H1 (cell line): ENCODE measurements around the gene SLC16A6. TPM values are rescaled to one million over a fixed set of nuclear protein-coding genes. Genes with fewer than 3 reads are reported as not detected.

Experiments
- CTCF ChIA-PET: fragments of 300-600 bp; sonication (Branson Sonifier 250); formaldehyde crosslinking; loops from one replicate; lab custom pipeline; 2021; ENCODE audit not compliant: partially characterized antibody; lab: Charles Lee
- POLR2A ChIA-PET: fragments of 300-600 bp; sonication (Branson Sonifier 250); formaldehyde crosslinking; loops from one replicate; lab custom pipeline; 2021; ENCODE audit warnings: inconsistent platforms; ENCODE audit not compliant: partially characterized antibody; lab: Charles Lee
- DNase-seq, 2 experiments: peaks; one replicate each; pipeline versions ENCODE4 v3.0.0 to v3.0.0-alpha.2; 2010 to 2022; ENCODE audit warnings: low spot score in 2 of 2, low read depth in 1 of 2, mixed read lengths in 1 of 2
- FAIRE-seq: peaks from 2 replicates; lab custom pipeline; 2011; peaks lifted over from hg19 to GRCh38; lab: Jason Lieb, UNC
- H2AFZ ChIP-seq: 2 replicates; pipeline ENCODE4 v1.8.1; 2012; ENCODE audit warnings: low read length, inconsistent platforms
- H2AK5ac ChIP-seq: 2 replicates; pipeline ENCODE4 v1.6.1; 2013; ENCODE audit warnings: low read depth, low read length
- H2BK120ac ChIP-seq: replicated peaks from 2 replicates; pipeline ENCODE3; 2013; ENCODE audit warnings: low read depth, low read length, inconsistent platforms
- H2BK12ac ChIP-seq: 2 replicates; pipeline ENCODE4 v1.6.1; 2013; ENCODE audit warnings: low read depth, low read length
- H2BK15ac ChIP-seq: 2 replicates; pipeline ENCODE4 v1.6.1; 2013; ENCODE audit warnings: low read length
- H2BK20ac ChIP-seq: 2 replicates; pipeline ENCODE4 v1.6.1; 2013; ENCODE audit warnings: low read length
- H2BK5ac ChIP-seq: 2 replicates; pipeline ENCODE4 v1.6.1; 2013; ENCODE audit warnings: low read depth, low read length
- H3K14ac ChIP-seq: 2 replicates; pipeline ENCODE4 v1.6.1; 2013; ENCODE audit warnings: inconsistent platforms; ENCODE audit not compliant: insufficient read length
- H3K18ac ChIP-seq: 2 replicates; pipeline ENCODE4 v1.6.1; 2013; ENCODE audit warnings: low read length; ENCODE audit errors: extremely low read depth
- H3K23ac ChIP-seq: 2 replicates; pipeline ENCODE4 v1.6.1; 2013; ENCODE audit warnings: inconsistent platforms; ENCODE audit not compliant: insufficient read length
- H3K23me2 ChIP-seq: 2 replicates; pipeline ENCODE4 v1.6.1; 2013; ENCODE audit warnings: low read depth, low read length
- H3K27ac ChIP-seq: 2 replicates; pipeline ENCODE4 v1.6.1; 2011; ENCODE audit warnings: low read depth, low read length, inconsistent platforms
- H3K27me3 ChIP-seq, 4 experiments: replicated peaks in 1 of 4; 1 replicate in 1 of 4; 2 replicates in 3 of 4; pipeline versions ENCODE4 v1.6.1 to v1.8.1; 2011 to 2013; ENCODE audit warnings: low read length in 3 of 4, mild to moderate bottlenecking in 3 of 4, inconsistent platforms in 2 of 4, mixed read lengths in 2 of 4, moderate library complexity in 1 of 4; ENCODE audit not compliant: control insufficient read depth in 3 of 4, insufficient read depth in 3 of 4; ENCODE audit errors: extremely low read depth in 1 of 4
- H3K36me3 ChIP-seq, 4 experiments: 2 replicates each; pipeline versions ENCODE4 v1.6.1 to v1.8.1; 2011 to 2013; ENCODE audit warnings: mild to moderate bottlenecking in 4 of 4, low read length in 3 of 4, moderate library complexity in 2 of 4, control low read depth in 1 of 4, inconsistent platforms in 1 of 4; ENCODE audit not compliant: insufficient read depth in 4 of 4, control insufficient read depth in 2 of 4
- H3K4ac ChIP-seq: replicated peaks from 2 replicates; pipeline ENCODE3; 2013; ENCODE audit warnings: low read length, low read depth, mixed read lengths, inconsistent platforms; ENCODE audit not compliant: insufficient read length
- H3K4me1 ChIP-seq, 4 experiments: replicated peaks in 1 of 4; 1 replicate in 1 of 4; 2 replicates in 3 of 4; pipeline versions ENCODE4 v1.6.1 to v1.8.1; 2011 to 2013; ENCODE audit warnings: low read length in 3 of 4, inconsistent platforms in 2 of 4, mixed read lengths in 1 of 4; ENCODE audit not compliant: insufficient read depth in 4 of 4, control insufficient read depth in 3 of 4
- H3K4me2 ChIP-seq, 2 experiments: 2 replicates each; pipeline versions ENCODE4 v1.6.1 to v1.8.1; 2011 to 2013; ENCODE audit warnings: low read depth in 2 of 2, low read length in 2 of 2, control low read depth in 1 of 2, inconsistent platforms in 1 of 2, mild to moderate bottlenecking in 1 of 2; ENCODE audit not compliant: insufficient read depth in 1 of 2
- H3K4me3 ChIP-seq, 4 experiments: fragments of 200-600, 300-600 bp in 1 of 4; sonication (generic), shearing (Covaris generic), sonication (Bioruptor Twin) in 1 of 4; 2 replicates each; pipeline versions ENCODE4 v1.5.1 to v1.8.1; 2011 to 2016; ENCODE audit warnings: low read length in 4 of 4, low read depth in 3 of 4, control low read depth in 2 of 4, inconsistent platforms in 2 of 4, mild to moderate bottlenecking in 2 of 4, mixed read lengths in 1 of 4, moderate library complexity in 1 of 4; ENCODE audit not compliant: insufficient read depth in 2 of 4; ENCODE audit errors: extremely low read depth in 1 of 4
- H3K56ac ChIP-seq: replicated peaks from 2 replicates; pipeline ENCODE3; 2013; ENCODE audit warnings: low read depth, mild to moderate bottlenecking, mixed read lengths, low read length, inconsistent platforms; ENCODE audit not compliant: insufficient read length
- H3K79me1 ChIP-seq: 2 replicates; pipeline ENCODE4 v1.6.1; 2013; ENCODE audit warnings: low read depth, low read length, control low read depth
- H3K79me2 ChIP-seq, 2 experiments: 2 replicates each; pipeline versions ENCODE4 v1.6.1 to v1.8.1; 2012 to 2013; ENCODE audit warnings: low read length in 2 of 2, mild to moderate bottlenecking in 2 of 2, inconsistent platforms in 1 of 2; ENCODE audit not compliant: insufficient read depth in 2 of 2, control insufficient read depth in 1 of 2
- H3K9ac ChIP-seq, 4 experiments: replicated peaks in 1 of 4; 1 replicate in 1 of 4; 2 replicates in 3 of 4; pipeline versions ENCODE4 v1.6.1 to v1.8.1; 2011 to 2013; ENCODE audit warnings: low read depth in 3 of 4, low read length in 3 of 4, control low read depth in 2 of 4, mild to moderate bottlenecking in 2 of 4, moderate library complexity in 2 of 4, inconsistent platforms in 1 of 4; ENCODE audit errors: extremely low read depth in 1 of 4
- H3K9me3 ChIP-seq, 2 experiments: 2 replicates each; pipeline versions ENCODE4 v1.6.1 to v1.8.1; 2012 to 2013; ENCODE audit warnings: mild to moderate bottlenecking in 2 of 2, moderate library complexity in 2 of 2, control low read depth in 1 of 2, inconsistent platforms in 1 of 2, low read depth in 1 of 2, low read length in 1 of 2, mixed read lengths in 1 of 2; ENCODE audit not compliant: insufficient read depth in 2 of 2
- H4K20me1 ChIP-seq, 2 experiments: replicated peaks in 1 of 2; 2 replicates each; pipeline versions ENCODE3 to v1.8.1; 2011 to 2013; ENCODE audit warnings: inconsistent platforms in 2 of 2, low read length in 2 of 2, mild to moderate bottlenecking in 1 of 2; ENCODE audit not compliant: insufficient read depth in 2 of 2, control insufficient read depth in 1 of 2
- H4K5ac ChIP-seq: 2 replicates; pipeline ENCODE4 v1.6.1; 2013; ENCODE audit warnings: low read length, low read depth, mixed read lengths, inconsistent platforms; ENCODE audit not compliant: insufficient read length
- H4K8ac ChIP-seq: 2 replicates; pipeline ENCODE4 v1.8.0; 2013; ENCODE audit warnings: mild to moderate bottlenecking, moderate library complexity, low read length, inconsistent platforms; ENCODE audit not compliant: insufficient read depth; ENCODE audit errors: extremely low read depth
- H4K91ac ChIP-seq: replicated peaks from 2 replicates; pipeline ENCODE3; 2013; ENCODE audit warnings: low read length, mixed read lengths, inconsistent platforms; ENCODE audit not compliant: insufficient read length
- BCL11A ChIP-seq, 2 experiments: IDR thresholded peaks; one replicate each; pipeline ENCODE4 v1.6.1; 2011; ENCODE audit warnings: low read depth in 2 of 2, low read length in 2 of 2, mild to moderate bottlenecking in 2 of 2
- CTBP2 ChIP-seq: IDR thresholded peaks from 2 replicates; pipeline ENCODE4 v1.7.0; 2011; ENCODE audit warnings: borderline replicate concordance, mild to moderate bottlenecking, moderate library complexity, mixed read lengths, low read length; ENCODE audit not compliant: insufficient read depth, insufficient read length
- HDAC2 ChIP-seq, 2 experiments: fragments of 300-600 bp in 1 of 2; sonication (generic) in 1 of 2; IDR thresholded peaks; 2 replicates each; pipeline ENCODE4 v1.6.1; 2011 to 2012; ENCODE audit warnings: low read depth in 2 of 2, low read length in 2 of 2, mild to moderate bottlenecking in 2 of 2, moderate library complexity in 2 of 2, borderline replicate concordance in 1 of 2, inconsistent platforms in 1 of 2
- PHF8 ChIP-seq: fragments of 200-600 bp; sonication (generic); conservative IDR thresholded peaks from 2 replicates; pipeline ENCODE4 v1.7.1; 2012; ENCODE audit warnings: low read depth, mild to moderate bottlenecking, inconsistent platforms, low read length, moderate library complexity
- POLR2AphosphoS5 ChIP-seq: IDR thresholded peaks from 2 replicates; pipeline ENCODE4 v1.6.1; 2011; ENCODE audit warnings: low read depth, low read length
- SIRT6 ChIP-seq: IDR thresholded peaks from one replicate; pipeline ENCODE4 v1.7.1; 2012; ENCODE audit warnings: low read length, inconsistent platforms
- SP2 ChIP-seq: IDR thresholded peaks from 2 replicates; pipeline ENCODE4 v1.6.1; 2012; ENCODE audit warnings: mild to moderate bottlenecking, low read length, inconsistent platforms
- WGBS, 2 experiments: shearing (Covaris generic) in 1 of 2; methylation state at CpG; one replicate each; pipeline versions ENCODE4 v1.1.6 to v1.1.7; 2013 to 2015; ENCODE audit warnings: low lambda C conversion rate in 2 of 2, mixed read lengths in 2 of 2, inconsistent platforms in 1 of 2, low coverage in 1 of 2, missing lambda C conversion rate in 1 of 2; ENCODE audit not compliant: insufficient replicate concordance in 2 of 2, insufficient coverage in 1 of 2, insufficient read length in 1 of 2; ENCODE audit errors: extremely low coverage in 1 of 2, missing lambda C conversion rate in 1 of 2; 5-methylcytosine and 5-hydroxymethylcytosine counted together
- polyA plus RNA-seq, 7 experiments: library from polyadenylated mRNA; depleted of rRNA in 3 of 7; stranded (reverse) in 5 of 7; unstranded in 2 of 7; fragments of >200 nt in 5 of 7; fragments of 200-250 nt in 2 of 7; gene quantifications; 1 replicate in 5 of 7; 2 replicates in 1 of 7; 4 replicates in 1 of 7; pipeline versions ENCODE4 v1.2.1 to v1.2.3, GENCODE V29; 2011 to 2013; ENCODE audit warnings: missing spikeins in 2 of 7, mixed read lengths in 2 of 7
- total RNA-seq: library from RNA; stranded (reverse); fragmentation: NEBNext Ultra II Directional; extraction: Animal tissue kit (Norgen Biotek cat#: 25700); gene quantifications from 2 replicates; pipeline ENCODE4 v1.2.1, GENCODE V29; 2021
- TF ChIP-seq, protein P1 (sequence below): IDR thresholded peaks from 2 replicates; pipeline ENCODE4 v1.6.1; 2011; ENCODE audit warnings: low read length, improper control_type of control experiment

Gene SLC16A6
- total and polyA plus RNA-seq, 2 of the 8 experiments (the other 6 are each of a cell fraction or from before 2014, with no cell fraction given) = 0.17 to 0.22 TPM

DNA sequence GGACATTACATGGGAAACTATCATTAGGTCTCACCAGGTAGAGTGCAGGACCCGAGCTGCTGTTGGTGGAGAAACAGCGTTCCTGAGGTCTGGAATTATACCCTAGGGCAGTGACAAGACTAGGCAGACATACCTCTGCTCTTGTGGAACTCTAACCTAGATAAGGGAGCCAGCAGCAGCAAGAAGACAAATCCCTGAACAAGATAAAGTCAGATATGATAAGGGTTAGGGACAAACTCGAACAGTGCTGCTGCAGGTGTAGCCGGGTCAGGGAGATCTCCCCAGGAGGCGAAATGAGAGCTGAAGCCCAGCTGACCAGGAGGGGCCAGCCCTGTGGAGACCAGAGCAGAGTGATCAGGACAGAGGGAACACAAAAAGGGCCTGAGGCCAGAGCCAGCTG is 35.0 kb upstream of the SLC16A6 start:
- no peak overlapping the region for H4K91ac ChIP-seq
- H3K23ac ChIP-seq = no peak overlapping the region
- no peak overlapping the region for H3K9ac ChIP-seq
- 93% methylated on average over 5 of the region's 5 CpGs; no CpG with 5 or more reads in 1 of the 2 experiments for WGBS, 2 experiments
- H3K4ac ChIP-seq = no peak overlapping the region
- H3K27ac ChIP-seq = no peak overlapping the region
- H2BK5ac ChIP-seq = no peak overlapping the region
- H2BK12ac ChIP-seq = no peak overlapping the region
- no peaks in the 10 kb centered on the region; the same call in 1 of the 2 replicates for H3K79me1 ChIP-seq
- H2BK20ac ChIP-seq = no peak overlapping the region
- H3K79me2 ChIP-seq = no peaks in the 10 kb centered on the region
- no peak overlapping the region for H3K4me2 ChIP-seq
- FAIRE-seq = no peak
- no peaks in the 10 kb centered on the region for H3K36me3 ChIP-seq
- peaks cover 0 to 4% (median 0%) of the 10 kb centered on the region in 4 experiments; a peak in 2 of 7 replicates for H3K4me1 ChIP-seq
- no peak overlapping the region for H3K4me3 ChIP-seq
- H4K20me1 ChIP-seq = no peaks in the 10 kb centered on the region
- no peak overlapping the region for H3K18ac ChIP-seq
- no peak overlapping the region for H2AFZ ChIP-seq
- CTCF ChIA-PET = interaction anchor here (0.9 to 6.6 kb wide), 4 partner anchors 63 to 107 kb away, joined by 3 to 42 read pairs (median 4); no protein-coding TSS in a partner anchor
- no peak overlapping the region for H2BK15ac ChIP-seq
- H3K14ac ChIP-seq = no peak overlapping the region
- DNase-seq = no peak
- POLR2A ChIA-PET = no interaction called here
- H4K8ac ChIP-seq = no peak overlapping the region
- peaks cover 0 to 4% of the 10 kb centered on the region in 2 experiments; a peak in 1 of 4 replicates for H3K9me3 ChIP-seq
- H2BK120ac ChIP-seq = no peak overlapping the region
- no peaks in the 10 kb centered on the region; a peak in 1 of 7 replicates for H3K27me3 ChIP-seq
- H2AK5ac ChIP-seq = no peak overlapping the region
- no peaks in the 10 kb centered on the region for H3K23me2 ChIP-seq
- no peak overlapping the region for H4K5ac ChIP-seq
- no peak overlapping the region for H3K56ac ChIP-seq
- TF ChIP-seq BCL11A (IDR thresholded peaks at IDR 0.05; ENCODE audit: low read depth in 2 of 2, low read length in 2 of 2) (no peak), PHF8 (no peak), CTBP2 (no peak), HDAC2 (IDR thresholded peaks at IDR 0.05; ENCODE audit: borderline replicate concordance in 1 of 2, low read depth in 2 of 2, low read length in 2 of 2) (no peak), POLR2AphosphoS5 (no peak), SP2 (no peak), SIRT6 (no peak)
- TF ChIP-seq, protein P1, sequence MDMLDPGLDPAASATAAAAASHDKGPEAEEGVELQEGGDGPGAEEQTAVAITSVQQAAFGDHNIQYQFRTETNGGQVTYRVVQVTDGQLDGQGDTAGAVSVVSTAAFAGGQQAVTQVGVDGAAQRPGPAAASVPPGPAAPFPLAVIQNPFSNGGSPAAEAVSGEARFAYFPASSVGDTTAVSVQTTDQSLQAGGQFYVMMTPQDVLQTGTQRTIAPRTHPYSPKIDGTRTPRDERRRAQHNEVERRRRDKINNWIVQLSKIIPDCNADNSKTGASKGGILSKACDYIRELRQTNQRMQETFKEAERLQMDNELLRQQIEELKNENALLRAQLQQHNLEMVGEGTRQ = no peak
